HepG2 (cell line): ENCODE data around the gene PLOD3. TPM values are rescaled to one million over a fixed set of nuclear protein-coding genes. Genes with fewer than 3 reads are reported as not detected.
A peak's percentile ranks its signal among the peaks of the same experiment; 100 is the strongest.

ENCODE experiments used
- ATAC-seq: fragments of 200-7000 bp; cut with Tn5 transposase; 3 replicates; pipeline ENCODE4 v1.9.1; 2020; ENCODE audit warnings: mild to moderate bottlenecking, moderate library complexity
- BruUV-seq: library from RNA; stranded (reverse); fragments of 400-500 nt; replicated peaks from 2 replicates; lab custom pipeline; 2021; lab: Mats Ljungman, UMichigan
- CTCF ChIA-PET: fragments of 300-600 bp; formaldehyde crosslinking; extraction: SDS; loops from one replicate; lab custom pipeline; 2021; ENCODE audit warnings: low total read pairs, inconsistent platforms, low intra/inter-chr PET ratio; lab: Yijun Ruan, JAX
- POLR2A ChIA-PET: fragments of 350-600 bp; sonication (Branson Sonifier 250); formaldehyde crosslinking; loops from one replicate; lab custom pipeline; 2020; ENCODE audit warnings: antibody characterized with exemption, inconsistent platforms; lab: Yijun Ruan, JAX
- DNase-seq: peaks from one replicate; pipeline ENCODE4 v3.0.0-alpha.2; 2015; ENCODE audit warnings: low spot score
- FAIRE-seq: peaks from 3 replicates; lab custom pipeline; 2011; peaks lifted over from hg19 to GRCh38; lab: Jason Lieb, UNC
- H2AFZ ChIP-seq: one replicate; pipeline ENCODE4 v1.6.1; 2011; ENCODE audit warnings: low read length, inconsistent platforms
- H3K27ac ChIP-seq: fragments of 300-600 bp; 3 replicates; pipeline ENCODE4 v1.8.0; 2011; ENCODE audit warnings: mixed run types, mild to moderate bottlenecking, mixed read lengths, low read length, inconsistent platforms; ENCODE audit not compliant: insufficient read depth; ENCODE audit errors: extremely low read length
- H3K27me3 ChIP-seq, 2 experiments: fragments of 200-600 bp in 1 of 2; 2 replicates in 1 of 2; 3 replicates in 1 of 2; pipeline versions ENCODE4 v1.6.0 to v1.8.0; 2011; ENCODE audit warnings: low read length in 2 of 2, mild to moderate bottlenecking in 2 of 2, moderate library complexity in 2 of 2, inconsistent platforms in 1 of 2; ENCODE audit not compliant: insufficient read depth in 2 of 2, control insufficient read depth in 1 of 2
- H3K36me3 ChIP-seq, 2 experiments: fragments of 200-600 bp in 1 of 2; replicated peaks in 1 of 2; 2 replicates in 1 of 2; 3 replicates in 1 of 2; pipeline versions ENCODE4 v1.5.1 to v1.8.0; 2011; ENCODE audit warnings: low read length in 2 of 2, inconsistent platforms in 1 of 2; ENCODE audit not compliant: insufficient read depth in 2 of 2, control insufficient read depth in 1 of 2
- H3K4me1 ChIP-seq: 2 replicates; pipeline ENCODE4 v1.5.1; 2012; ENCODE audit warnings: low read length, inconsistent platforms; ENCODE audit not compliant: insufficient read depth
- H3K4me2 ChIP-seq: 2 replicates; pipeline ENCODE4 v1.6.0; 2011; ENCODE audit warnings: low read depth, low read length, inconsistent platforms
- H3K4me3 ChIP-seq, 3 experiments: fragments of 200-600 bp in 1 of 3; sonication (generic), shearing (Covaris generic) in 1 of 3; replicated peaks in 1 of 3; 2 replicates each; pipeline ENCODE4 v1.5.1; 2011 to 2016; ENCODE audit warnings: low read length in 3 of 3, inconsistent platforms in 2 of 3, low read depth in 2 of 3, mild to moderate bottlenecking in 2 of 3, control low read depth in 1 of 3, mixed read lengths in 1 of 3; ENCODE audit not compliant: insufficient read depth in 1 of 3
- H3K79me2 ChIP-seq: one replicate; pipeline ENCODE4 v1.6.1; 2011; ENCODE audit warnings: low read length, inconsistent platforms; ENCODE audit not compliant: insufficient read depth
- H3K9ac ChIP-seq: 2 replicates; pipeline ENCODE4 v1.6.0; 2011; ENCODE audit warnings: mild to moderate bottlenecking, low read depth, low read length, inconsistent platforms; ENCODE audit not compliant: insufficient read depth
- H3K9me3 ChIP-seq: 2 replicates; pipeline ENCODE4 v1.5.1; 2012; ENCODE audit warnings: mild to moderate bottlenecking, low read length
- H4K20me1 ChIP-seq: 2 replicates; pipeline ENCODE4 v1.6.0; 2011; ENCODE audit warnings: inconsistent platforms, mild to moderate bottlenecking, low read length, moderate library complexity; ENCODE audit not compliant: insufficient read depth
- FOXK1 ChIP-seq: sonication (generic); formaldehyde crosslinking; IDR thresholded peaks from 2 replicates; pipeline ENCODE4 v1.4.0; 2020; ENCODE audit warnings: low read depth, missing genetic modification reagents, borderline replicate concordance
- PHF21A ChIP-seq: sonication (generic); formaldehyde crosslinking; IDR thresholded peaks from 2 replicates; pipeline ENCODE4 v1.5.0; 2020; ENCODE audit warnings: mild to moderate bottlenecking, missing genetic modification reagents
- TEAD2 ChIP-seq: sonication (generic); formaldehyde crosslinking; IDR thresholded peaks from 2 replicates; pipeline ENCODE4 v1.9.0; 2021; ENCODE audit warnings: missing genetic modification reagents
- WGBS: methylation state at CpG from one replicate; pipeline ENCODE4 v1.1.6; 2017; ENCODE audit warnings: low lambda C conversion rate; 5-methylcytosine and 5-hydroxymethylcytosine counted together
- in situ Hi-C: cut with HindIII; loops from 2 replicates; pipeline ENCODE4 v1.10.0; 2017; ENCODE audit warnings: low pct_unique_long_range_greater_than_20kb; ENCODE audit not compliant: extremely low pct_ligation_motif_present
- intact Hi-C: fragments of 100-400 bp; cut with micrococcal nuclease; formaldehyde crosslinking; loops from one replicate; pipeline ENCODE4 v1.10.0; 2022; ENCODE audit not compliant: unreplicated experiment
- polyA plus RNA-seq, 8 experiments: library from polyadenylated mRNA; depleted of rRNA in 3 of 8; stranded (reverse) in 7 of 8; unstranded in 1 of 8; fragments of >200 nt; fragmentation: Illumina TruSeq in 4 of 8; extraction: Trizol in 4 of 8; gene quantifications; 2 replicates each; pipeline versions ENCODE4 v1.2.1 to v1.2.3, GENCODE V29; 2011 to 2016; ENCODE audit warnings: low read depth in 4 of 8, missing spikeins in 1 of 8, mixed read lengths in 1 of 8; ENCODE audit not compliant: insufficient read depth in 1 of 8
- total RNA-seq, 5 experiments: library from RNA; depleted of rRNA; stranded (reverse); fragments of >200 nt; fragmentation: Illumina TruSeq; extraction: Trizol; gene quantifications; 2 replicates each; pipeline ENCODE4 v1.2.3, GENCODE V29; 2016; ENCODE audit warnings: low read depth in 1 of 5
- TF ChIP-seq, protein P1 (sequence below): sonication (generic); formaldehyde crosslinking; IDR thresholded peaks from 2 replicates; pipeline ENCODE4 v1.8.1; 2023; ENCODE audit warnings: mild to moderate bottlenecking, missing genetic modification reagents, borderline replicate concordance
- TF ChIP-seq, protein P2 (sequence below): fragments of 450-650 bp; IDR thresholded peaks from 2 replicates; pipeline ENCODE4 v1.6.1; 2017
- TF ChIP-seq, protein P3 (sequence below): sonication (generic); formaldehyde crosslinking; IDR thresholded peaks from 2 replicates; pipeline ENCODE4 v1.8.0; 2022; ENCODE audit warnings: missing genetic modification reagents, mild to moderate bottlenecking, inconsistent platforms, borderline replicate concordance
- TF ChIP-seq, protein P4 (sequence below): sonication (generic); formaldehyde crosslinking; IDR thresholded peaks from 2 replicates; pipeline ENCODE4 v1.5.0; 2020; ENCODE audit warnings: mild to moderate bottlenecking, missing genetic modification reagents, moderate library complexity

The PLOD3 gene
- total and polyA plus RNA-seq, 2 of the 13 experiments (the other 11 are each of a cell fraction or from before 2014, with no cell fraction given), result 65.8 to 67.4 TPM

DNA sequence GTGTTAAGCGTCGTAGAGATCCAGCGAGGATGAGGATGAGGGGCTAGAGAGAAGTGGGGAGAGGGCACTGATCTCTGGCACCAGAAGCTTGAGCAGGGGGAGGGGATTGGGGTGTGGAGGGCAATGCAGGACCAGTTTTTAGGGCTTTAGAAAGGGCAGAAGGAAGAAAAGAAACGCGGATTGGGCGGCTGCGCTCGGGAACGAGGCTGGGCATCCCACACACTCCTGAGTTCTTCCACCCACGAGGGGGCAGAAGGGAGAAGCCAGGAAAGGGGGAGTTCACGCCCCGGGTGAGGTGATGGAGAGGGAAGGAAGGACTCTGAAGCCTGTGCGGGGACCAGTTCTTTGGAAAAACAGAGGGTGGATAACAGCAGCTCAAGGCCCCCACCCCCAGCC, 45.9 kb downstream of the PLOD3 start:
- ChIA-PET POLR2A (no interaction called here), CTCF (interaction anchor here (1.6 kb wide), 1 partner anchor 21 kb away, joined by 4 read pairs; no protein-coding TSS in a partner anchor)
- Histone ChIP-seq H2AFZ (no peak overlapping the region), H3K4me1 (peaks cover 48% of the 10 kb centered on the region), H3K27me3 (peaks cover 15 to 82% of the 10 kb centered on the region in 2 experiments), H4K20me1 (no peaks in the 10 kb centered on the region), H3K4me2 (no peak overlapping the region), H3K27ac (no peak overlapping the region), H3K9ac (no peak overlapping the region), H3K79me2 (no peaks in the 10 kb centered on the region), H3K9me3 (no peaks in the 10 kb centered on the region), H3K36me3 (no peaks in the 10 kb centered on the region), H3K4me3 (no peak overlapping the region)
- ATAC-seq (no peak), FAIRE-seq (no peak), DNase-seq (no peak)
- in situ Hi-C loops, result no loop called here
- 17% methylated on average over 12 of the region's 13 CpGs for WGBS
- BruUV-seq, result no TSS peak
- TF ChIP-seq, protein P1, sequence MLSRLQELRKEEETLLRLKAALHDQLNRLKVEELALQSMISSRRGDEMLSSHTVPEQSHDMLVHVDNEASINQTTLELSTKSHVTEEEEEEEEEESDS (CRISPR knock-in tag), result no peak
- TF ChIP-seq, protein P2, sequence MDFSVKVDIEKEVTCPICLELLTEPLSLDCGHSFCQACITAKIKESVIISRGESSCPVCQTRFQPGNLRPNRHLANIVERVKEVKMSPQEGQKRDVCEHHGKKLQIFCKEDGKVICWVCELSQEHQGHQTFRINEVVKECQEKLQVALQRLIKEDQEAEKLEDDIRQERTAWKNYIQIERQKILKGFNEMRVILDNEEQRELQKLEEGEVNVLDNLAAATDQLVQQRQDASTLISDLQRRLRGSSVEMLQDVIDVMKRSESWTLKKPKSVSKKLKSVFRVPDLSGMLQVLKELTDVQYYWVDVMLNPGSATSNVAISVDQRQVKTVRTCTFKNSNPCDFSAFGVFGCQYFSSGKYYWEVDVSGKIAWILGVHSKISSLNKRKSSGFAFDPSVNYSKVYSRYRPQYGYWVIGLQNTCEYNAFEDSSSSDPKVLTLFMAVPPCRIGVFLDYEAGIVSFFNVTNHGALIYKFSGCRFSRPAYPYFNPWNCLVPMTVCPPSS, result no peak
- TF ChIP-seq FOXK1 (CRISPR knock-in tag) (no peak), PHF21A (CRISPR knock-in tag) (no peak), TEAD2 (CRISPR knock-in tag) (no peak)
- TF ChIP-seq, protein P3, sequence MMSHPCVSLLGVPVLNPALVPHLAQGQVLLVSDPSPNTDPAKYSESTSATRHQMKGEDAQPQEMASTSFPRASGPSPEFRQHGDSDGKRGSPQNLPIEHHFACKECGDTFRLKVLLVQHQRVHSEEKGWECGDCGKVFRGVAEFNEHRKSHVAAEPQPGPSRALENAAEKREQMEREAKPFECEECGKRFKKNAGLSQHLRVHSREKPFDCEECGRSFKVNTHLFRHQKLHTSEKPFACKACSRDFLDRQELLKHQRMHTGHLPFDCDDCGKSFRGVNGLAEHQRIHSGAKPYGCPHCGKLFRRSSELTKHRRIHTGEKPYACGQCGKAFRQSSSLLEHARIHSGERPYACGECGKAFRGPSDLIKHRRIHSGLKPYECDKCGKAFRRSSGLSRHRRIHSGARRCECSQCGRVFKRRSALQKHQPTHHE (CRISPR knock-in tag), result no peak
- TF ChIP-seq, protein P4, sequence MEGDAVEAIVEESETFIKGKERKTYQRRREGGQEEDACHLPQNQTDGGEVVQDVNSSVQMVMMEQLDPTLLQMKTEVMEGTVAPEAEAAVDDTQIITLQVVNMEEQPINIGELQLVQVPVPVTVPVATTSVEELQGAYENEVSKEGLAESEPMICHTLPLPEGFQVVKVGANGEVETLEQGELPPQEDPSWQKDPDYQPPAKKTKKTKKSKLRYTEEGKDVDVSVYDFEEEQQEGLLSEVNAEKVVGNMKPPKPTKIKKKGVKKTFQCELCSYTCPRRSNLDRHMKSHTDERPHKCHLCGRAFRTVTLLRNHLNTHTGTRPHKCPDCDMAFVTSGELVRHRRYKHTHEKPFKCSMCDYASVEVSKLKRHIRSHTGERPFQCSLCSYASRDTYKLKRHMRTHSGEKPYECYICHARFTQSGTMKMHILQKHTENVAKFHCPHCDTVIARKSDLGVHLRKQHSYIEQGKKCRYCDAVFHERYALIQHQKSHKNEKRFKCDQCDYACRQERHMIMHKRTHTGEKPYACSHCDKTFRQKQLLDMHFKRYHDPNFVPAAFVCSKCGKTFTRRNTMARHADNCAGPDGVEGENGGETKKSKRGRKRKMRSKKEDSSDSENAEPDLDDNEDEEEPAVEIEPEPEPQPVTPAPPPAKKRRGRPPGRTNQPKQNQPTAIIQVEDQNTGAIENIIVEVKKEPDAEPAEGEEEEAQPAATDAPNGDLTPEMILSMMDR, result peak; percentile 38; the same call in 1 of the 2 replicates
- intact Hi-C loops, result no loop called here
